GM18951 (cell line): ENCODE data around the gene TRIO.

Source experiments
- POLR2A ChIP-seq: IDR thresholded peaks from 4 replicates; pipeline ENCODE4 v1.6.1; 2011; ENCODE audit warnings: mild to moderate bottlenecking; ENCODE audit not compliant: insufficient read length, insufficient read depth; ENCODE audit errors: extremely low read depth
- in situ Hi-C: fragments of 300-500 bp; cut with MboI; formaldehyde crosslinking; loops from one replicate; pipeline ENCODE4 v1.12.0; 2022; ENCODE audit warnings: low sequenced_read_pairs, mixed read lengths, inconsistent platforms; ENCODE audit not compliant: unreplicated experiment

TRIO gene

GRCh38 chr5:14245132-14245925 lies 102.2 kb downstream of the TRIO start:
- TF ChIP-seq POLR2A = no peak
- in situ Hi-C loops = no loop called here

DNA sequence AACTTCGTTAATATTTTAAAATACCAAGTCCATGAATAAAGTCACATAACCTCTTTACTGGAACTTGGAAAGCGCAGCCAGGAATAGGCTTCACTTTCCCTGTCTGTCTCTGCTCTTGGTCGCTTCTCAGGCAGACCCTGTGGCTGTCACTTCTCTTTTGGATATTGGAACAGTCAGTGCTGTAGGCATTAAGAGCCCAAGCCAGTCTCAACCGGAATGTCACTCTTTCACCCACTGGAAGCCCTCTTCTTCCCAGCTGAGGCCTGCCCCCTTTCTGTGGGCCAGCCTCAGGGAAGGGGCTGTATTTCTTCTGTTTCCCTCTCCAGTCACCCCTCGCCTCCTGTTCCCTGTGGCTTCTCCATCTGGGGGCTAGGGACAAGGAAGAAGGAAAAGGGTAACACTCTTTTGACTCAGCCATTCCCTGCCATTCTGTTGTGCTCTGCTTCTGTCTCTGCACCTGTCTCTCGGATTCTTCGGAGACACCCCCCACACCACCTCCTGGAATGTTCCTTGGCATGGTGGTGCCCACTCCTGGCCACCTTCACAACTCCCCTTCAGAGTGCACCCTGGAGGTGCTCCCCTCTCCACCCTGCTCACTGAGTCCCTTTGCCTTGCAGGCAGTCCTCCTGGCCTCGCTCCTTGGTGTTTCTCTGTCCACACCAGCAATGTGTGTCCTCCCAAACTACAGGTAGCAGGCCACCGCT lies 103.4 kb downstream of the TRIO start:
- in situ Hi-C loops = no loop called here
- no peak for TF ChIP-seq POLR2A

DNA sequence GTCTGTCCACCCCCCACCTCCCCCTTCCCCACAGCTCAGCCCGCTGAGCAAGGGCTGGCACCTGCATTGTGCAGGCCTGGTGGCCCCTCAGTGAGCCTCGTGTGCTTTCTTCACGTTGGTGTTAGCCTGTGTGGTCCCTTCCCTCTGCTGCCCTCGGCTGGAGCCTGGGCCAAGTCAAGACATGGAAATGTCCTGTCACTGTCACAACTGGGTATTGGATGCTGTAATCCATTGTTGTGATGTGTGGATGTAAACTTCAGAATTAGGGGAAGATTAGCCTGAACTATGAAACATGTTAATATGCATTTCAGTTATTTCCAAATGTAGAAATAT lies 103.9 kb downstream of the TRIO start:
- in situ Hi-C loops = no loop called here
- TF ChIP-seq POLR2A = no peak

GRCh38 chr5:14249258-14250082 lies 106.3 kb downstream of the TRIO start:
- no peak for TF ChIP-seq POLR2A
- in situ Hi-C loops = loop anchor here (25.0 kb wide), 1 partner anchor 262 kb away; no protein-coding TSS in a partner anchor

GRCh38 chr5:14250084-14250695 lies 107.0 kb downstream of the TRIO start:
- TF ChIP-seq POLR2A = no peak
- in situ Hi-C loops = loop anchor here (25.0 kb wide), 1 partner anchor 263 kb away; no protein-coding TSS in a partner anchor

DNA sequence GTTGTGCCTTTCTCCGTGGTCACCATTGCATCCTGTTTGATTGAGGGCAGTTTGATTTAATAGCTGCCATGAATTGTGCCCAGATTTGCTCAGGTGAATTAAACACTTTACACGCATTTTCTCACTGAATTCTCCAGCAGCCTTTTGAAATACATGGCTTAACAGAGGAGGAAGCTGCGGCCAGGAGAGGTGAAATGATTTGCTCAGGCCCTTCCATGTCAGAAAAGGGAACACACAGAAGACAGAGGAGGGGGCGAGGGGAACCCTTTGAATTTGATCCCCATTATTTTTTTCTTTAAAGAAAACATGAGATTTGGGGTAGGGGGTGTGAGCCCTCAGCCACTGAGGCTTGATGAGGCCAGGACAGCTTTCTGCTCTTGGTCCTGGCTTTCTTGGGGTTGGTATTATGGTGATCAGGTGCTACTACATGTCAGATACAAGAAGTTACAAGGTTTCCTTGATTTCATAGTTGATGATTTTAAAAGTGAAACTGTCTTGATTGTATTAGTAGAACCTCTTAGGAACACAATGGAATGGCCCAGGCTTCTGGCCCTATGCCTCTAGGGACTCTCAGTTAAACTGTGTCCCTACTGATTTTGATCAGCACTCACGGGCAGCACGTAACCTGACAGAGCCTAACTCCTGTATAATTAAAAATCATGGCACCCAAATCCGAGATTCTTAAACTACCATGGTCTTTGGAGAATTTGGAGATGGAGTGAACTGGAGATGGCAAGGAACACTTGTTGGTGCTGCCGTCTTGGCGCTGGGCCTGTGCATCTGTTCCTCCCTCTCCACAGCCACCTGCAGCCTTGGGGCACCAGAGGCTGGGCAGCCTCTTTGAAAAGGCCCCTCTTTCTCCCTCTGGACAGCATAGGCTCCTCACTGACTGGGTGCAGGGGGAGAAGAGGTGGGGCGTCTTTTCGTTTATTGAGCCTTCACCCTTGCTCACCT lies 107.9 kb downstream of the TRIO start:
- TF ChIP-seq POLR2A = no peak
- in situ Hi-C loops = loop anchor here (25.0 kb wide), 1 partner anchor 264 kb away; no protein-coding TSS in a partner anchor

DNA sequence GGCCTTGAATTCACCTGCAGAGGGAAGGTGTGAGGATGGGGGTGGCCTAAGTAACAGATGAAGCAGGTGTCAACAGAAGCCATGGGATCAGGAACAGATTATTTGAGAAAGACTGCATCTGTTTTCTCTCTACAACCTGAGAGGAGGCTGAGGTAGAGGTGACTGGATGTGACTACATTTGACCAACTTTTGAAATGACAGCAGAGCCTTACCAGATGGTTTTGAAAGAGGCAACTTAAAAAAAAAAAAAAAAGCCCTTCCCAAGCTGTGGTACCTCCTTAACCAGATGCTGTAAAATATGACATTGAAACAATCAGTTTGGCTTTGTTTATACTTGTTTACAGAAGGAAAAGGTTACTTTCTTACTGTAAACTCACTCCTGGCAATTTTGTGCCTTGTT lies 108.6 kb downstream of the TRIO start:
- no peak for TF ChIP-seq POLR2A
- in situ Hi-C loops = loop anchor here (25.0 kb wide), 1 partner anchor 264 kb away; no protein-coding TSS in a partner anchor

DNA sequence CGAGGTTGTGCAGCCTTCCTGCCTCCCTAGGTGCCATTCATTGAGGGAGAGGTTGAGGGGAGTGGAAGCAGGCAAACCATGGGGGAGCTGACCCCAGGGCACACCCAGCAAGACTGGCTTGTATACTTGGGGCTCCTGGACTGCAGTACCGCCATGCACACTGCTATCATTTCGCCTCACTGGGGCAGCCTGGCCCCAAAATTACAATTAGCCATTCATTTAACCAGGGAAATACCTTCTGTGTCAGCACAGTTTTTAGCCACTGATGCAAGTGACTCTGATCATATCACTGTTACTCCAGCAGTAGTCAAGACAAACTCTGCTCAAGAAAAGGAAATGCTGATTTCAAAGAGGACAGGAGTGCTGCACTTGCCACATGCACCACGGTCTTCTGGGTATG lies 109.7 kb downstream of the TRIO start:
- in situ Hi-C loops = loop anchor here (25.0 kb wide), 1 partner anchor 265 kb away; no protein-coding TSS in a partner anchor
- TF ChIP-seq POLR2A = no peak

GRCh38 chr5:14254686-14255085 lies 111.5 kb downstream of the TRIO start:
- TF ChIP-seq POLR2A = no peak
- in situ Hi-C loops = loop anchor here (25.0 kb wide), 1 partner anchor 267 kb away; no protein-coding TSS in a partner anchor

DNA sequence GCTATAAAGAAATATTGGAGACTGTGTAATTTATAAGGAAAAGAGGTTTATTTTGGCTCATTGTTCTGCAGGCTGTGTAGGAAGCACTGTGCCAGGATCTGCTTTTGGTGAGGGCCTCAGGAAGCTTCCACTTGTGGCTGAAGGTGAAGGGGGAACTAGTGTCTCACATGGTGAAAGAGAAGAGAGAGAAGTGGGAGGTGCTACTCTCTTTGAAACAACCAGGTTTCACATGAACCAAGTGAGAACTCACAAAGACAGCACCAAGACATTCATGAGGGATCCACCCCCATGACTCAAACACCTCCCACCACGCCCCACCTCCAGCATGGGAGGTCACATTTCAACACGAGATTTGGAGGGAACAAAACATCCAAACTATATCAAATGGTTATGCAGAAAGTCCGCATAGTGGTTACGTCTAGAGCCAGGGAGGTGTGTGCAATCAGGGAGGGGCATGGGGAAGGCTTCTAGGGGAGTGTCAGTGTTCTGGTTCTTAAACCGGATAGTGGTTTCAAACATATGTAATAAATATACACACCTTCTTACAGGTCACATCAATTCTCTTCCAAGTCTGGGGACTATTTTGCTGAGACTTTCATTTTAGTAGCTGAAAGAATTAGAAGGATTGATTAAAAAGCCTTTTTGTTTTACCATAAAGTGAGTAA lies 113.0 kb downstream of the TRIO start:
- TF ChIP-seq POLR2A = no peak

GRCh38 chr5:14256756-14257393 lies 113.7 kb downstream of the TRIO start:
- TF ChIP-seq POLR2A = no peak
- in situ Hi-C loops = loop anchor here (25.0 kb wide), 1 partner anchor 270 kb away; no protein-coding TSS in a partner anchor

More for the DNA sequence above, 113.0 kb downstream of the TRIO start:
- in situ Hi-C loops = loop anchor here (25.0 kb wide), 1 partner anchor 269 kb away; no protein-coding TSS in a partner anchor
